PC-3 (cell line): ENCODE data around the gene DCLRE1C.
"Not testable (repeated sequence)": the region's sequence is repeated elsewhere in the genome, so short reads cannot be mapped to it uniquely, and the experiment has no call there.

Experiments used
- CTCF ChIP-seq: fragments of 300-600 bp; sonication (generic); conservative IDR thresholded peaks from 2 replicates; pipeline ENCODE4 v1.5.1; 2017; ENCODE audit warnings: antibody characterized with exemption, low read depth, mild to moderate bottlenecking, low read length
- EZH2 ChIP-seq: fragments of 300-600 bp; sonication (generic); IDR thresholded peaks from one replicate; pipeline ENCODE4 v1.6.1; 2017; ENCODE audit warnings: antibody characterized with exemption, mild to moderate bottlenecking, low read length; ENCODE audit not compliant: unreplicated experiment
- EZH2phosphoT487 ChIP-seq: fragments of 300-600 bp; sonication (generic); IDR thresholded peaks from 2 replicates; pipeline ENCODE4 v1.6.1; 2018; ENCODE audit warnings: mild to moderate bottlenecking, antibody characterized with exemption, low read length, borderline replicate concordance

- TF ChIP-seq CTCF, EZH2phosphoT487, EZH2: not testable (repeated sequence)
These were observed 39.9 kb upstream of the DCLRE1C start for GRCh38 chr10:14993500-14994455.
